Suprapubic skin (tissue), 4 donors: ENCODE data around the gene STAG1. TPM values are rescaled to one million over a fixed set of nuclear protein-coding genes. Genes with fewer than 3 reads are reported as not detected.
"Not testable (repeated sequence)": the region's sequence is repeated elsewhere in the genome, so short reads cannot be mapped to it uniquely, and the experiment has no call there.

Experiments used
- DNase-seq, 2 donors: peaks; one replicate each; pipeline ENCODE4 v3.0.0-alpha.2; 2019; ENCODE audit warnings: low spot score in 2 of 2
- H3K27ac ChIP-seq: fragments of 200-600 bp; sonication (generic); one replicate; pipeline ENCODE4 v1.5.1; 2019
- H3K27me3 ChIP-seq: fragments of 200-600 bp; sonication (generic); one replicate; pipeline ENCODE4 v1.5.1; 2019
- H3K36me3 ChIP-seq: fragments of 200-600 bp; sonication (generic); one replicate; pipeline ENCODE4 v1.5.1; 2019
- H3K4me1 ChIP-seq: fragments of 200-600 bp; sonication (generic); one replicate; pipeline ENCODE4 v1.5.1; 2019
- H3K4me3 ChIP-seq: fragments of 200-600 bp; sonication (generic); one replicate; pipeline ENCODE4 v1.5.1; 2019; ENCODE audit warnings: mild to moderate bottlenecking
- H3K9me3 ChIP-seq: fragments of 200-600 bp; sonication (generic); one replicate; pipeline ENCODE4 v1.5.1; 2019
- CTCF ChIP-seq, 2 donors: fragments of 200-600 bp in 1 of 2; fragments of 450-650 bp in 1 of 2; sonication (generic) in 1 of 2; IDR thresholded peaks; one replicate each; pipeline ENCODE4 v1.5.1; 2016 to 2019; ENCODE audit warnings: antibody characterized with exemption in 2 of 2, mild to moderate bottlenecking in 1 of 2, moderate library complexity in 1 of 2
- EP300 ChIP-seq: sonication (generic); formaldehyde crosslinking; IDR thresholded peaks from one replicate; pipeline ENCODE4 v1.6.1; 2017; ENCODE audit warnings: antibody characterized with exemption
- POLR2A ChIP-seq, 2 donors: fragments of 450-650 bp; IDR thresholded peaks; one replicate each; pipeline ENCODE4 v1.6.1; 2017; ENCODE audit warnings: antibody characterized with exemption in 2 of 2, mild to moderate bottlenecking in 2 of 2, moderate library complexity in 2 of 2
- POLR2AphosphoS5 ChIP-seq, 3 donors: sonication (generic); formaldehyde crosslinking; IDR thresholded peaks; one replicate each; pipeline ENCODE4 v1.6.1; 2017; ENCODE audit warnings: antibody characterized with exemption in 3 of 3
- WGBS: methylation state at CpG from one replicate; pipeline ENCODE4 v1.1.5; 2018; 5-methylcytosine and 5-hydroxymethylcytosine counted together
- total RNA-seq, 4 donors: library from RNA; depleted of rRNA; stranded (reverse); fragments of >200 nt; gene quantifications; one replicate each; pipeline ENCODE4 v1.1.0, GENCODE V29; 2016

Gene STAG1
- total RNA-seq, 4 donors from 2014 or later: 33.8 to 76.4 (median 38.0) TPM

GRCh38 chr3:136498919-136499447, 253.2 kb downstream of the STAG1 start:
- WGBS: 98% methylated on average over 6 of the region's 6 CpGs
- no peaks in the 10 kb centered on the region for H3K4me1 ChIP-seq
- no peak for TF ChIP-seq POLR2A (IDR thresholded peaks at IDR 0.05)
- no peak for TF ChIP-seq EP300
- no peak for TF ChIP-seq CTCF (IDR thresholded peaks at IDR 0.05)
- no peak for TF ChIP-seq POLR2AphosphoS5 (IDR thresholded peaks at IDR 0.05)
- DNase-seq: no peak
- H3K4me3 ChIP-seq: no peak overlapping the region
- H3K27me3 ChIP-seq: no peaks in the 10 kb centered on the region
- H3K9me3 ChIP-seq: no peaks in the 10 kb centered on the region
- peaks cover 22% of the 10 kb centered on the region for H3K36me3 ChIP-seq
- H3K27ac ChIP-seq: no peak overlapping the region

GRCh38 chr3:136495213-136495612, 257.0 kb downstream of the STAG1 start:
- 93% methylated on average over 4 of the region's 4 CpGs for WGBS
- H3K36me3 ChIP-seq: peaks cover 21% of the 10 kb centered on the region
- no peaks in the 10 kb centered on the region for H3K27me3 ChIP-seq
- H3K4me3 ChIP-seq: no peak overlapping the region
- H3K9me3 ChIP-seq: no peaks in the 10 kb centered on the region
- no peaks in the 10 kb centered on the region for H3K4me1 ChIP-seq
- no peak for DNase-seq
- H3K27ac ChIP-seq: no peak overlapping the region
- TF ChIP-seq CTCF (IDR thresholded peaks at IDR 0.05): no peak
- TF ChIP-seq POLR2AphosphoS5 (IDR thresholded peaks at IDR 0.05): no peak
- TF ChIP-seq EP300: no peak
- no peak for TF ChIP-seq POLR2A (IDR thresholded peaks at IDR 0.05)

- Histone ChIP-seq H3K4me3 (no peak overlapping the region), H3K36me3 (peaks cover 44% of the 10 kb centered on the region), H3K4me1 (no peaks in the 10 kb centered on the region), H3K27me3 (no peaks in the 10 kb centered on the region), H3K9me3 (no peaks in the 10 kb centered on the region), H3K27ac (no peak overlapping the region)
- WGBS: 92% methylated on average over 4 of the region's 4 CpGs
- DNase-seq: no peak
- TF ChIP-seq CTCF (IDR thresholded peaks at IDR 0.05) (no peak), POLR2AphosphoS5 (IDR thresholded peaks at IDR 0.05) (no peak), POLR2A (IDR thresholded peaks at IDR 0.05) (no peak), EP300 (no peak)
Measured at GRCh38 chr3:136490646-136491405, 261.4 kb downstream of the STAG1 start.

- H3K4me3 ChIP-seq: no peak overlapping the region
- TF ChIP-seq EP300 (no peak), POLR2A (IDR thresholded peaks at IDR 0.05) (no peak), POLR2AphosphoS5 (IDR thresholded peaks at IDR 0.05) (no peak), CTCF (IDR thresholded peaks at IDR 0.05) (no peak)
- H3K27me3 ChIP-seq: no peaks in the 10 kb centered on the region
- no peaks in the 10 kb centered on the region for H3K9me3 ChIP-seq
- no peak for DNase-seq
- WGBS: 95% methylated on average over 1 of the region's 1 CpG
- peaks cover 39% of the 10 kb centered on the region for H3K36me3 ChIP-seq
- no peaks in the 10 kb centered on the region for H3K4me1 ChIP-seq
- H3K27ac ChIP-seq: no peak overlapping the region
Measured at GRCh38 chr3:136485777-136486176, 266.4 kb downstream of the STAG1 start.

GRCh38 chr3:136476280-136476679, 275.9 kb downstream of the STAG1 start:
- no peak for DNase-seq
- no peaks in the 10 kb centered on the region for H3K9me3 ChIP-seq
- H3K4me1 ChIP-seq: no peaks in the 10 kb centered on the region
- peaks cover 33% of the 10 kb centered on the region for H3K36me3 ChIP-seq
- H3K27me3 ChIP-seq: no peaks in the 10 kb centered on the region
- H3K27ac ChIP-seq: no peak overlapping the region
- TF ChIP-seq CTCF (IDR thresholded peaks at IDR 0.05) (no peak), EP300 (no peak), POLR2AphosphoS5 (IDR thresholded peaks at IDR 0.05) (no peak), POLR2A (IDR thresholded peaks at IDR 0.05) (no peak)
- 95% methylated on average over 1 of the region's 1 CpG for WGBS
- H3K4me3 ChIP-seq: no peak overlapping the region

- H3K27me3 ChIP-seq, H3K4me1 ChIP-seq, H3K9me3 ChIP-seq, H3K27ac ChIP-seq, H3K4me3 ChIP-seq, DNase-seq: not testable (repeated sequence)
- WGBS: 100% methylated on average over 3 of the region's 3 CpGs
- H3K36me3 ChIP-seq: peaks cover 33% of the 10 kb centered on the region
Measured at GRCh38 chr3:136474876-136475275, 277.3 kb downstream of the STAG1 start.
